ENCODE data around the gene RNF115.

GRCh38 chr1:145689922-145690321 lies 134.0 kb downstream of the RNF115 start:
- TF ChIP-seq CTCF (IDR thresholded peaks at IDR 0.05) (no peak), EP300 (IDR thresholded peaks at IDR 0.05) (no peak), POLR2A (IDR thresholded peaks at IDR 0.05) (no peak)

Data from ovary (tissue), 3 donors.